Measurements from ENCODE around the gene CFAP43.

The CFAP43 gene

GRCh38 chr10:104259456-104259855 lies 27.3 kb upstream of the CFAP43 start:
- H2BK12ac ChIP-seq (ENCODE audit: low read length), result no peak overlapping the region
- no peak overlapping the region for H2AFZ ChIP-seq (ENCODE audit: insufficient read depth, low read length, poor library complexity)
- H3K79me1 ChIP-seq (ENCODE audit: low read length), result peaks cover 7% of the 10 kb centered on the region
- H2BK120ac ChIP-seq (ENCODE audit: insufficient read depth, low read length, poor library complexity), result no peak overlapping the region
- H3K14ac ChIP-seq (ENCODE audit: low read length), result no peak overlapping the region
- H4K8ac ChIP-seq (ENCODE audit: low read depth, low read length), result no peak overlapping the region
- no peak overlapping the region for H3K9ac ChIP-seq (ENCODE audit: low read length)
- H2AK5ac ChIP-seq (ENCODE audit: low read length), result no peak overlapping the region
- no peak overlapping the region for H4K91ac ChIP-seq (ENCODE audit: low read depth, low read length)
- peaks cover 5 to 23% of the 10 kb centered on the region in 2 experiments for H3K36me3 ChIP-seq (ENCODE audit: control insufficient read depth in 1 of 2, insufficient read depth in 2 of 2, low read length in 2 of 2)
- H3K9me3 ChIP-seq (ENCODE audit: insufficient read depth, low read depth, low read length), result no peaks in the 10 kb centered on the region
- H3K27me3 ChIP-seq (ENCODE audit: insufficient read depth, low read length), result no peaks in the 10 kb centered on the region
- H3K4ac ChIP-seq (ENCODE audit: low read depth, low read length), result no peak overlapping the region
- H3K4me1 ChIP-seq (ENCODE audit: control insufficient read depth in 1 of 2, insufficient read depth in 2 of 2, low read length in 2 of 2), result peaks cover 0 to under 1% of the 10 kb centered on the region in 2 experiments
- H3K23ac ChIP-seq (ENCODE audit: low read length), result no peak overlapping the region
- H3K79me2 ChIP-seq (ENCODE audit: control insufficient read depth, insufficient read depth, low read length, poor library complexity), result peaks cover 5% of the 10 kb centered on the region
- H3K27ac ChIP-seq (ENCODE audit: low read depth, low read length), result no peak overlapping the region
- no peak overlapping the region for H3K4me3 ChIP-seq (ENCODE audit: low read depth, low read length)
- no peak overlapping the region for H3K4me2 ChIP-seq (ENCODE audit: low read length)
- H4K12ac ChIP-seq (ENCODE audit: low read depth, low read length), result no peak overlapping the region
- no CpG with 5 or more reads among the region's 3 CpGs for WGBS (ENCODE audit: extremely low coverage, insufficient coverage, insufficient read length)
- no peak overlapping the region for H2BK5ac ChIP-seq (ENCODE audit: low read depth, low read length, poor library complexity)
- no peak overlapping the region for H3K18ac ChIP-seq (ENCODE audit: low read length)
- no peak for DNase-seq

DNA sequence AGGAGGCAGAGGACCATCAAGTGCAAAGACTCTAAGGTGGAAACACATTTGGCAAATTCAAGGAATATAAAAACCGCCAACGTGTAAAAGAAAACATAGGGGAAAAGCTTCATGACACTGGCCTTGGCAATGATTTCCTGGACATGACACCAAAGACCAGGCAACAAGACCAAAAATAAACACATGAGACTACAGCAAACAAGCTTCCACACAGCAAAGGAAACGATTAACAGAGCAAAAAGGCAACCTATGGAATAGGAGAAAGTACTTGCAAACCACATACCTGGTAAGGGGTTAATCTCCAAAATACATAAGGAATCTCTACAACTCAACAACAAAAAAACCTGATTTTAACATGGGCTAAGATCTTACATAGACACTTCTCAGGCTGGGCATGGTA lies 26.0 kb upstream of the CFAP43 start:
- Histone ChIP-seq H3K23ac (ENCODE audit: low read length) (no peak overlapping the region), H2BK5ac (ENCODE audit: low read depth, low read length, poor library complexity) (no peak overlapping the region), H2BK12ac (ENCODE audit: low read length) (no peak overlapping the region), H3K27ac (ENCODE audit: low read depth, low read length) (no peak overlapping the region), H4K12ac (ENCODE audit: low read depth, low read length) (no peak overlapping the region), H3K4ac (ENCODE audit: low read depth, low read length) (no peak overlapping the region), H2BK120ac (ENCODE audit: insufficient read depth, low read length, poor library complexity) (no peak overlapping the region), H3K9ac (ENCODE audit: low read length) (no peak overlapping the region), H3K79me1 (ENCODE audit: low read length) (peaks cover 10% of the 10 kb centered on the region), H4K8ac (ENCODE audit: low read depth, low read length) (no peak overlapping the region), H3K4me1 (ENCODE audit: control insufficient read depth in 1 of 2, insufficient read depth in 2 of 2, low read length in 2 of 2) (peaks cover 0 to 6% of the 10 kb centered on the region in 2 experiments), H3K4me2 (ENCODE audit: low read length) (no peak overlapping the region), H2AFZ (ENCODE audit: insufficient read depth, low read length, poor library complexity) (no peak overlapping the region), H3K79me2 (ENCODE audit: control insufficient read depth, insufficient read depth, low read length, poor library complexity) (peaks cover 7% of the 10 kb centered on the region), H3K36me3 (ENCODE audit: control insufficient read depth in 1 of 2, insufficient read depth in 2 of 2, low read length in 2 of 2) (peaks cover 5 to 23% of the 10 kb centered on the region in 2 experiments), H3K27me3 (ENCODE audit: insufficient read depth, low read length) (no peaks in the 10 kb centered on the region), H3K4me3 (ENCODE audit: low read depth, low read length) (no peak overlapping the region), H2AK5ac (ENCODE audit: low read length) (no peak overlapping the region), H4K91ac (ENCODE audit: low read depth, low read length) (no peak overlapping the region), H3K9me3 (ENCODE audit: insufficient read depth, low read depth, low read length) (no peaks in the 10 kb centered on the region), H3K18ac (ENCODE audit: low read length) (no peak overlapping the region), H3K14ac (ENCODE audit: low read length) (no peak overlapping the region)
- WGBS (ENCODE audit: extremely low coverage, insufficient coverage, insufficient read length), result no CpG with 5 or more reads among the region's 3 CpGs
- no peak for DNase-seq

DNA sequence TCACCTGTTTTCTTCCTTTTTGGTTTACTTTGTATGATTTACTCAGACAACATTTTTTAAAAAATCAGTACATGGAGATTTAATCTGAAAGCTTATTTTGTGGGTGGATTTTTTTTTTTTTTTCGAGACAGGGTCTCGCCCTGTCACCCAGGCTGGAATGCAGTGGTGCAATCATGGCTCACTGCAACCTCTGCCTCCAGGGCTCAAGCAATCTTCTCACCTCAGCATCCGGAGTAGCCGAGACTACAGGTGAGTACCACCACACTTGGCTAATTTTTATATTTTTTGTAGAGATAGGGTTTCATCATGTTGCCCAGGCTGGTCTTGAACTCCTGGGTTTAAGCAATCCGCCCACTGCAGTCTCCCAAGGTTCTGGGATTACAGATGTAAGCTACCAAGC lies 25.1 kb upstream of the CFAP43 start:
- Histone ChIP-seq H3K9me3 (ENCODE audit: insufficient read depth, low read depth, low read length) (no peaks in the 10 kb centered on the region), H2BK5ac (ENCODE audit: low read depth, low read length, poor library complexity) (no peak overlapping the region), H2BK12ac (ENCODE audit: low read length) (no peak overlapping the region), H3K4me1 (ENCODE audit: control insufficient read depth in 1 of 2, insufficient read depth in 2 of 2, low read length in 2 of 2) (peaks cover 0 to 6% of the 10 kb centered on the region in 2 experiments), H3K79me2 (ENCODE audit: control insufficient read depth, insufficient read depth, low read length, poor library complexity) (peaks cover 7% of the 10 kb centered on the region), H3K18ac (ENCODE audit: low read length) (no peak overlapping the region), H3K4me2 (ENCODE audit: low read length) (no peak overlapping the region), H3K4ac (ENCODE audit: low read depth, low read length) (no peak overlapping the region), H2AFZ (ENCODE audit: insufficient read depth, low read length, poor library complexity) (no peak overlapping the region), H3K27me3 (ENCODE audit: insufficient read depth, low read length) (no peaks in the 10 kb centered on the region), H3K14ac (ENCODE audit: low read length) (no peak overlapping the region), H3K23ac (ENCODE audit: low read length) (no peak overlapping the region), H2BK120ac (ENCODE audit: insufficient read depth, low read length, poor library complexity) (no peak overlapping the region), H4K8ac (ENCODE audit: low read depth, low read length) (no peak overlapping the region), H3K79me1 (ENCODE audit: low read length) (peaks cover 10% of the 10 kb centered on the region), H3K9ac (ENCODE audit: low read length) (no peak overlapping the region), H3K27ac (ENCODE audit: low read depth, low read length) (no peak overlapping the region), H4K91ac (ENCODE audit: low read depth, low read length) (no peak overlapping the region), H3K36me3 (ENCODE audit: control insufficient read depth in 1 of 2, insufficient read depth in 2 of 2, low read length in 2 of 2) (peaks cover 5 to 19% of the 10 kb centered on the region in 2 experiments), H2AK5ac (ENCODE audit: low read length) (no peak overlapping the region), H4K12ac (ENCODE audit: low read depth, low read length) (no peak overlapping the region), H3K4me3 (ENCODE audit: low read depth, low read length) (no peak overlapping the region)
- no CpG with 5 or more reads among the region's 5 CpGs for WGBS (ENCODE audit: extremely low coverage, insufficient coverage, insufficient read length)
- DNase-seq, result peak in 1 of 2 donors; percentile 50

DNA sequence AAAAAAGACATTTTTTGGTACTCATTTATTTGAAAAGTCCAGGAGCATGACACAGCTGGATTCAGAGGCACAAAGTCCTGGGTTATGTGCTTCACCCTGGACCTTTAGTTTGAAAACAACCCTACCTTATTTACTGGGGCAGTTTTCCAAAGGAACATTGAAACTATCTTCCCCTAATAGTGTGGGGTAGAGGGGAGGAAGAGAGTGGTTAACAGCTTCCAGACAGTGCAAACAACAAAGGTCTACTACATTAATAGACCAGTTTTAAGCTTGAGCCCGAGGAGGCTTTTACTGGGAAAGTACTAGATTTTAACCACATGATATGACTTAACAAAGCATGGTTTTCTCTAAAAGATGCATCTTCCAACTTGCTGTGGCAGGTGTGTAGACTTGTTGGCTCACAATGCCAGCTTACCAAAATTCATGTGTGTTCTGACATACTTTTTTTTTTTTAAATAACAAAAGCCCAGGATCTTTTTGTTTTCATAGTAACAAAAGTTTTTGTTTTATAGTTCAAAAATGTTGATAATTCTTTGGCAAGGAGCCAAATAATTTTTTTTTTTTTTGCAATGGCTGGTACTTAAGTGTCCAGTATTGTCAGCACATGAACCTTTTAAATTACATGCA lies 24.3 kb upstream of the CFAP43 start:
- H3K36me3 ChIP-seq (ENCODE audit: control insufficient read depth in 1 of 2, insufficient read depth in 2 of 2, low read length in 2 of 2), result peaks cover 5 to 11% of the 10 kb centered on the region in 2 experiments
- H3K4me2 ChIP-seq (ENCODE audit: low read length), result peak overlapping the region; percentile 4
- peaks cover 7% of the 10 kb centered on the region for H3K79me2 ChIP-seq (ENCODE audit: control insufficient read depth, insufficient read depth, low read length, poor library complexity)
- no peak overlapping the region for H3K18ac ChIP-seq (ENCODE audit: low read length)
- H4K91ac ChIP-seq (ENCODE audit: low read depth, low read length), result no peak overlapping the region
- H2BK120ac ChIP-seq (ENCODE audit: insufficient read depth, low read length, poor library complexity), result no peak overlapping the region
- H3K9me3 ChIP-seq (ENCODE audit: insufficient read depth, low read depth, low read length), result no peaks in the 10 kb centered on the region
- H2BK5ac ChIP-seq (ENCODE audit: low read depth, low read length, poor library complexity), result no peak overlapping the region
- no peak overlapping the region for H3K27ac ChIP-seq (ENCODE audit: low read depth, low read length)
- peaks cover 0 to 6% of the 10 kb centered on the region in 2 experiments for H3K4me1 ChIP-seq (ENCODE audit: control insufficient read depth in 1 of 2, insufficient read depth in 2 of 2, low read length in 2 of 2)
- no peak overlapping the region for H3K14ac ChIP-seq (ENCODE audit: low read length)
- H3K4ac ChIP-seq (ENCODE audit: low read depth, low read length), result no peak overlapping the region
- H4K8ac ChIP-seq (ENCODE audit: low read depth, low read length), result no peak overlapping the region
- no peak for DNase-seq
- H3K4me3 ChIP-seq (ENCODE audit: low read depth, low read length), result no peak overlapping the region
- H4K12ac ChIP-seq (ENCODE audit: low read depth, low read length), result no peak overlapping the region
- no peak overlapping the region for H2AK5ac ChIP-seq (ENCODE audit: low read length)
- no CpG with 5 or more reads among the region's 1 CpG for WGBS (ENCODE audit: extremely low coverage, insufficient coverage, insufficient read length)
- H3K27me3 ChIP-seq (ENCODE audit: insufficient read depth, low read length), result no peaks in the 10 kb centered on the region
- H3K23ac ChIP-seq (ENCODE audit: low read length), result no peak overlapping the region
- no peak overlapping the region for H3K9ac ChIP-seq (ENCODE audit: low read length)
- H2BK12ac ChIP-seq (ENCODE audit: low read length), result no peak overlapping the region
- no peak overlapping the region for H2AFZ ChIP-seq (ENCODE audit: insufficient read depth, low read length, poor library complexity)
- H3K79me1 ChIP-seq (ENCODE audit: low read length), result peaks cover 10% of the 10 kb centered on the region

Data from trophoblast cell (in vitro differentiated cells and primary cell).